ENCODE data around the gene PHEX.

PHEX gene

GRCh38 chrX:22300130-22300529, 268.0 kb downstream of the PHEX start:
- DNase-seq (no peak), ATAC-seq (replicated peaks) (peak; percentile 69 to 83)
- H3K9me3 Mint-ChIP-seq: no peaks in the 10 kb centered on the region
- H3K27me3 Mint-ChIP-seq: no peaks in the 10 kb centered on the region
- H3K4me3 Mint-ChIP-seq: no peak overlapping the region
- no peak overlapping the region for H3K27ac Mint-ChIP-seq
- H3K36me3 Mint-ChIP-seq: no peaks in the 10 kb centered on the region
- H3K4me1 Mint-ChIP-seq: peaks cover 5 to 10% of the 10 kb centered on the region in 2 donors

All from stimulated activated naive B cell treated with anti-CD40 and anti-IgM and Interleukin-4, amounts not matched to agents 10 μg/mL and 1 μg/mL and 100 μg/mL, for 72 hours (primary cell).